A549 (cell line): ENCODE data around the gene TRPM2. TPM values are rescaled to one million over a fixed set of nuclear protein-coding genes. Genes with fewer than 3 reads are reported as not detected.

Experiments used
- ATAC-seq, 2 experiments: fragments of 200-7000 bp in 1 of 2; fragments of >200 bp in 1 of 2; cut with Nextera tagmentation in 1 of 2; cut with Tn5 transposase in 1 of 2; 3 replicates each; pipeline versions ENCODE4 v1.8.0 to v1.9.1; 2018 to 2020; ENCODE audit warnings: mild to moderate bottlenecking in 1 of 2, moderate library complexity in 1 of 2
- CTCF ChIA-PET: fragments of 300-600 bp; sonication (Branson Sonifier 250); formaldehyde crosslinking; extraction: SDS; loops from one replicate; lab custom pipeline; 2021; ENCODE audit warnings: antibody characterized with exemption, inconsistent platforms; lab: Yijun Ruan, JAX
- POLR2A ChIA-PET: fragments of 350-600 bp; formaldehyde crosslinking; extraction: SDS; loops from one replicate; lab custom pipeline; 2021; ENCODE audit warnings: antibody characterized with exemption, inconsistent platforms; lab: Yijun Ruan, JAX
- DNase-seq, 2 experiments: peaks; one replicate each; pipeline versions ENCODE4 v3.0.0 to v3.0.0-alpha.2; 2011 to 2016; ENCODE audit warnings: low read depth in 1 of 2, low spot score in 1 of 2
- FAIRE-seq: peaks from 2 replicates; lab custom pipeline; 2011; peaks lifted over from hg19 to GRCh38; lab: Jason Lieb, UNC
- H3K27ac ChIP-seq, 2 experiments: fragments of >200 bp; sonication (Bioruptor Twin); formaldehyde crosslinking; 3 replicates each; pipeline ENCODE4 v1.5.1; 2016 to 2017
- H3K4me1 ChIP-seq: fragments of >200 bp; sonication (Bioruptor Twin); formaldehyde crosslinking; 3 replicates; pipeline ENCODE4 v1.6.1; 2016
- H3K4me2 ChIP-seq: fragments of >200 bp; sonication (Bioruptor Twin); formaldehyde crosslinking; 3 replicates; pipeline ENCODE4 v1.6.1; 2016
- H3K4me3 ChIP-seq: fragments of >200 bp; sonication (Bioruptor Twin); formaldehyde crosslinking; 3 replicates; pipeline ENCODE4 v1.5.1; 2016
- H3K9me3 ChIP-seq: fragments of >200 bp; sonication (Bioruptor Twin); formaldehyde crosslinking; 3 replicates; pipeline ENCODE4 v1.6.1; 2016
- CBX8 ChIP-seq: fragments of 200-600 bp; sonication (generic); IDR thresholded peaks from 2 replicates; pipeline ENCODE4 v1.6.1; 2016
- CHD2 ChIP-seq: fragments of 150-350 bp; IDR thresholded peaks from 2 replicates; pipeline ENCODE4 v1.6.1; 2014; ENCODE audit warnings: low read length; ENCODE audit not compliant: partially characterized antibody
- EHF ChIP-seq: fragments of 250-450 bp; sonication (Bioruptor Pico); IDR thresholded peaks from 2 replicates; pipeline ENCODE4 v1.5.0; 2020; ENCODE audit warnings: mild to moderate bottlenecking
- EP300 ChIP-seq, 2 experiments: fragments of >200 bp; sonication (Bioruptor Twin); formaldehyde crosslinking; IDR thresholded peaks; 2 replicates in 1 of 2; 3 replicates in 1 of 2; pipeline ENCODE4 v1.6.1; 2016 to 2017
- FOSB ChIP-seq: fragments of 250-450 bp; sonication (Bioruptor Pico); IDR thresholded peaks from 2 replicates; pipeline ENCODE4 v1.5.0; 2020; ENCODE audit warnings: mild to moderate bottlenecking, moderate library complexity
- FOSL2 ChIP-seq, 2 experiments: fragments of 450-650 bp in 1 of 2; fragments of >200 bp in 1 of 2; sonication (Bioruptor Twin) in 1 of 2; formaldehyde crosslinking; IDR thresholded peaks; 2 replicates each; pipeline versions ENCODE4 v1.5.0 to v1.6.1; 2016 to 2020; ENCODE audit warnings: mild to moderate bottlenecking in 1 of 2, moderate library complexity in 1 of 2
- GATA3 ChIP-seq: IDR thresholded peaks from 2 replicates; pipeline ENCODE4 v1.6.1; 2012; ENCODE audit warnings: borderline replicate concordance
- HDAC2 ChIP-seq: fragments of 200-600 bp; sonication (generic); IDR thresholded peaks from 2 replicates; pipeline ENCODE4 v1.6.1; 2016
- HOXA7 ChIP-seq: fragments of 250-450 bp; sonication (Bioruptor Pico); IDR thresholded peaks from 2 replicates; pipeline ENCODE4 v1.5.0; 2020; ENCODE audit warnings: mild to moderate bottlenecking, moderate library complexity
- JUNB ChIP-seq: fragments of >200 bp; sonication (Bioruptor Twin); formaldehyde crosslinking; IDR thresholded peaks from 2 replicates; pipeline ENCODE4 v1.6.1; 2016
- KDM1A ChIP-seq: fragments of 200-600 bp; sonication (generic); IDR thresholded peaks from 2 replicates; pipeline ENCODE4 v1.6.1; 2016; ENCODE audit warnings: low read depth, mild to moderate bottlenecking
- MAZ ChIP-seq: fragments of 150-350 bp; IDR thresholded peaks from 2 replicates; pipeline ENCODE4 v1.6.1; 2014; ENCODE audit warnings: antibody characterized with exemption, low read depth, low read length, borderline replicate concordance
- MYC ChIP-seq: IDR thresholded peaks from 2 replicates; pipeline ENCODE4 v1.6.1; 2012; ENCODE audit warnings: mild to moderate bottlenecking, inconsistent platforms, low read length, improper control_type of control experiment, borderline replicate concordance
- NFE2L2 ChIP-seq: fragments of 150-350 bp; conservative IDR thresholded peaks from 2 replicates; pipeline ENCODE4 v1.6.1; 2014; ENCODE audit warnings: low read length
- NPAS2 ChIP-seq: fragments of 250-450 bp; sonication (Bioruptor Pico); IDR thresholded peaks from 2 replicates; pipeline ENCODE4 v1.8.0; 2022; ENCODE audit warnings: mild to moderate bottlenecking, moderate library complexity, borderline replicate concordance
- POLR2AphosphoS2 ChIP-seq: conservative IDR thresholded peaks from 2 replicates; pipeline ENCODE4 v1.6.1; 2012; ENCODE audit warnings: low read length, improper control_type of control experiment, inconsistent platforms
- RNF2 ChIP-seq: fragments of 200-600 bp; sonication (generic); IDR thresholded peaks from 2 replicates; pipeline ENCODE4 v1.6.1; 2016; ENCODE audit warnings: low read depth, mild to moderate bottlenecking, antibody characterized with exemption, moderate library complexity, borderline replicate concordance
- ZFP36 ChIP-seq: fragments of 450-650 bp; IDR thresholded peaks from 2 replicates; pipeline ENCODE4 v1.6.1; 2014; ENCODE audit warnings: borderline replicate concordance; ENCODE audit not compliant: partially characterized antibody
- WGBS: methylation state at CpG from one replicate; pipeline ENCODE4 v1.1.6; 2017; ENCODE audit errors: missing lambda C conversion rate; 5-methylcytosine and 5-hydroxymethylcytosine counted together
- polyA plus RNA-seq, 4 experiments: library from polyadenylated mRNA; depleted of rRNA in 3 of 4; stranded (reverse); fragments of >200 nt; fragmentation: RNase III in 1 of 4; extraction: RNeasy Plus Mini Kit Qiagen cat#74134 plus additional on column Dnase treatment in 1 of 4; gene quantifications; 2 replicates in 3 of 4; 3 replicates in 1 of 4; pipeline ENCODE4 v1.2.3, GENCODE V29; 2011 to 2017
- TF ChIP-seq, protein P1 (sequence below): fragments of 200-600 bp; sonication (generic); IDR thresholded peaks from 2 replicates; pipeline ENCODE4 v1.6.1; 2016; ENCODE audit warnings: antibody characterized with exemption, mild to moderate bottlenecking, moderate library complexity
- TF ChIP-seq, protein P2 (sequence below): fragments of 250-450 bp; sonication (Bioruptor Pico); IDR thresholded peaks from 2 replicates; pipeline ENCODE4 v1.5.0; 2021; ENCODE audit warnings: mild to moderate bottlenecking, moderate library complexity, borderline replicate concordance
- TF ChIP-seq, protein P3 (sequence below): fragments of >200 bp; sonication (Bioruptor Twin); formaldehyde crosslinking; IDR thresholded peaks from 3 replicates; pipeline ENCODE4 v1.6.1; 2016

Gene TRPM2
- polyA plus RNA-seq, 2 of the 4 experiments (the other 2 are of a cell fraction), result 3.2 to 5.5 TPM

DNA sequence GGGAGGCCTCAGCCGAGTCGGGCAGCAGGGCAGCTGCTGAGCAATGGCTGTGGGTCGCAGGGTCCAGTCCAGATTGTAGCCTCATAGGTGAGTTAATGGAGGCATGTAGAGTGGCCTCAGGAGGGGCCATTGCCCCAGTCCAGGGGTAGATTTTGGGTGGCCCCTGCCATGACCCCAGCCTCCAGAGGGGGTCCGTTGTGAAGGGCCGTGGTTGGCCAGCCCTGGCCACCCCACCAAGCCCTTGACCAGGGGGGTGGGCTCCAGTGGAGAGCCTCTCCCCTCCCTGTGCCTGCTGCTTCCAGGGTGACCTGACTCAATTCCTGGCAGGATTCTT lies 26.1 kb downstream of the TRPM2 start (continued):
- TF ChIP-seq, protein P1, sequence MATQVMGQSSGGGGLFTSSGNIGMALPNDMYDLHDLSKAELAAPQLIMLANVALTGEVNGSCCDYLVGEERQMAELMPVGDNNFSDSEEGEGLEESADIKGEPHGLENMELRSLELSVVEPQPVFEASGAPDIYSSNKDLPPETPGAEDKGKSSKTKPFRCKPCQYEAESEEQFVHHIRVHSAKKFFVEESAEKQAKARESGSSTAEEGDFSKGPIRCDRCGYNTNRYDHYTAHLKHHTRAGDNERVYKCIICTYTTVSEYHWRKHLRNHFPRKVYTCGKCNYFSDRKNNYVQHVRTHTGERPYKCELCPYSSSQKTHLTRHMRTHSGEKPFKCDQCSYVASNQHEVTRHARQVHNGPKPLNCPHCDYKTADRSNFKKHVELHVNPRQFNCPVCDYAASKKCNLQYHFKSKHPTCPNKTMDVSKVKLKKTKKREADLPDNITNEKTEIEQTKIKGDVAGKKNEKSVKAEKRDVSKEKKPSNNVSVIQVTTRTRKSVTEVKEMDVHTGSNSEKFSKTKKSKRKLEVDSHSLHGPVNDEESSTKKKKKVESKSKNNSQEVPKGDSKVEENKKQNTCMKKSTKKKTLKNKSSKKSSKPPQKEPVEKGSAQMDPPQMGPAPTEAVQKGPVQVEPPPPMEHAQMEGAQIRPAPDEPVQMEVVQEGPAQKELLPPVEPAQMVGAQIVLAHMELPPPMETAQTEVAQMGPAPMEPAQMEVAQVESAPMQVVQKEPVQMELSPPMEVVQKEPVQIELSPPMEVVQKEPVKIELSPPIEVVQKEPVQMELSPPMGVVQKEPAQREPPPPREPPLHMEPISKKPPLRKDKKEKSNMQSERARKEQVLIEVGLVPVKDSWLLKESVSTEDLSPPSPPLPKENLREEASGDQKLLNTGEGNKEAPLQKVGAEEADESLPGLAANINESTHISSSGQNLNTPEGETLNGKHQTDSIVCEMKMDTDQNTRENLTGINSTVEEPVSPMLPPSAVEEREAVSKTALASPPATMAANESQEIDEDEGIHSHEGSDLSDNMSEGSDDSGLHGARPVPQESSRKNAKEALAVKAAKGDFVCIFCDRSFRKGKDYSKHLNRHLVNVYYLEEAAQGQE, result no peak
- TF ChIP-seq GATA3, result no peak
- no peak for TF ChIP-seq RNF2
- TF ChIP-seq, all 56 proteins: peak for 0

DNA sequence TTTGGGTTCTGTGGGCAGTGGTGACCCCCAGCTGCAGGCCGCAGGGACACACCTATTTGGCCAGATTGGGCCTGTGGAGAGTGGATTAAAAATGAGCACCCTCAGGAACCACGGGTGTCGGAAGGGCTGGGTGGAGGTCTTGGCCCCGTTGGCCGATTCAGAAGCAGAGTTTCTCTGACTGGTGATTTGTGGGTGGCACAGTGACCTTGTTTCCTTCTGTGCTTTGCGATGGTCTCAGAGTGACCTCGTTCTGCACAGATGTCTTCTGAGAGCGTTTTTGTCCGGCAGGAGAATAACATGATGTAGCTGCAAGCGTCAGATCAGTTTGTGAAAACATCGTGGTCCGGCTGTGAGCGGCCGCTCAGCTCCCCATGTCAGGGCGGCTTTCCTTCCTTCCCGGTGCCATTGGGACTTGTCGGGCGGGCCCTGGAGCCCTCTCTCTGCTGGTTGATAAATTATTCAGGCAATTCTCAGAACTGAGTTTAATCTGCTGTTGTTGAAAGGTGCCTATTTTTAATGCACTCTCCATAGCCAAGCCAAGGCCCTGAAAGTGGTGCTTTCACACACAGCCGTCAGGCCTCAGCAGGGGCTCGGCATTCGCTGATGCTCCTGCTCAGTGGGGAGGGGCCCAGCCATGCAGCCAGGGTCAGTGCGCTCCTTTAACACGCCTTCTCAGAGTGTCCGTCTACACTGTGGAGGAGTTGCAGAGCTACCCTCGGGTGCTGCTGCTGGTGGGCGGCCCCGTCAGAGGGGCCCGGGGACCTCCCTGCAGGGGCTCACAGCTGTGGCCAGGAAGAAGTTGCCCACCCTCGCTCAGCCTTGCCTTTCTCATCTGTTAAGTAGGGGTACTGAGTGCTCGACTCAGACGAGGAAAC lies 26.8 kb downstream of the TRPM2 start:
- POLR2A ChIA-PET, result no interaction called here
- Histone ChIP-seq H3K4me2 (no peak overlapping the region), H3K4me1 (no peaks in the 10 kb centered on the region), H3K27ac (no peak overlapping the region), H3K4me3 (no peak overlapping the region)
- CTCF ChIA-PET, result no interaction called here
- FAIRE-seq, result no peak
- 55% methylated on average over 20 of the region's 31 CpGs for WGBS
- no peak for DNase-seq
- TF ChIP-seq HDAC2, result no peak
- no peak for TF ChIP-seq EP300 (IDR thresholded peaks at IDR 0.05)
- TF ChIP-seq JUNB, result no peak
- TF ChIP-seq CHD2, result no peak
- TF ChIP-seq, protein P1, result no peak
- no peak for TF ChIP-seq KDM1A
- TF ChIP-seq, protein P2, sequence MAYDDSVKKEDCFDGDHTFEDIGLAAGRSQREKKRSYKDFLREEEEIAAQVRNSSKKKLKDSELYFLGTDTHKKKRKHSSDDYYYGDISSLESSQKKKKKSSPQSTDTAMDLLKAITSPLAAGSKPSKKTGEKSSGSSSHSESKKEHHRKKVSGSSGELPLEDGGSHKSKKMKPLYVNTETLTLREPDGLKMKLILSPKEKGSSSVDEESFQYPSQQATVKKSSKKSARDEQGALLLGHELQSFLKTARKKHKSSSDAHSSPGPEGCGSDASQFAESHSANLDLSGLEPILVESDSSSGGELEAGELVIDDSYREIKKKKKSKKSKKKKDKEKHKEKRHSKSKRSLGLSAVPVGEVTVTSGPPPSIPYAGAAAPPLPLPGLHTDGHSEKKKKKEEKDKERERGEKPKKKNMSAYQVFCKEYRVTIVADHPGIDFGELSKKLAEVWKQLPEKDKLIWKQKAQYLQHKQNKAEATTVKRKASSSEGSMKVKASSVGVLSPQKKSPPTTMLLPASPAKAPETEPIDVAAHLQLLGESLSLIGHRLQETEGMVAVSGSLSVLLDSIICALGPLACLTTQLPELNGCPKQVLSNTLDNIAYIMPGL (CRISPR knock-in tag), result no peak
- no peak for TF ChIP-seq EHF (CRISPR knock-in tag)
- TF ChIP-seq HOXA7 (CRISPR knock-in tag), result no peak
- no peak for TF ChIP-seq NFE2L2
- TF ChIP-seq ZFP36, result no peak
- no peak for TF ChIP-seq NPAS2
- no peak for TF ChIP-seq POLR2AphosphoS2
- TF ChIP-seq, protein P3, sequence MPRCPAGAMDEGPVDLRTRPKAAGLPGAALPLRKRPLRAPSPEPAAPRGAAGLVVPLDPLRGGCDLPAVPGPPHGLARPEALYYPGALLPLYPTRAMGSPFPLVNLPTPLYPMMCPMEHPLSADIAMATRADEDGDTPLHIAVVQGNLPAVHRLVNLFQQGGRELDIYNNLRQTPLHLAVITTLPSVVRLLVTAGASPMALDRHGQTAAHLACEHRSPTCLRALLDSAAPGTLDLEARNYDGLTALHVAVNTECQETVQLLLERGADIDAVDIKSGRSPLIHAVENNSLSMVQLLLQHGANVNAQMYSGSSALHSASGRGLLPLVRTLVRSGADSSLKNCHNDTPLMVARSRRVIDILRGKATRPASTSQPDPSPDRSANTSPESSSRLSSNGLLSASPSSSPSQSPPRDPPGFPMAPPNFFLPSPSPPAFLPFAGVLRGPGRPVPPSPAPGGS, result no peak
- TF ChIP-seq FOSB, result no peak
- no peak for TF ChIP-seq MYC
- no peak for TF ChIP-seq MAZ
- no peak for TF ChIP-seq CBX8
- no peak for TF ChIP-seq FOSL2 (IDR thresholded peaks at IDR 0.05)
- no peak for TF ChIP-seq FOSL2 (CRISPR knock-in tag; IDR thresholded peaks at IDR 0.05)
- TF ChIP-seq, all 56 proteins: peak for 0
- no peak for ATAC-seq
- H3K9me3 ChIP-seq, result 0 out of 3 replicates have a peak, but pooled peaks cover 3% of the 10 kb centered on the region
